OCI-LY3 (cell line): Measurements from ENCODE around the gene SKOR1.

ENCODE experiments used
- H2AFZ ChIP-seq: fragments of 200-600, 300-600 bp; shearing (Covaris generic); 2 replicates; pipeline ENCODE4 v1.6.0; 2014; ENCODE audit warnings: antibody characterized with exemption, low read depth, low read length
- H3K27ac ChIP-seq: fragments of 200-600, 300-600 bp; sonication (generic); 2 replicates; pipeline ENCODE4 v1.5.1; 2014; ENCODE audit warnings: mild to moderate bottlenecking, low read length, moderate library complexity, mixed read lengths
- H3K27me3 ChIP-seq: fragments of 200-600, 300-600 bp; sonication (generic); 2 replicates; pipeline ENCODE4 v1.6.1; 2014; ENCODE audit warnings: low read depth, low read length, mixed read lengths
- H3K36me3 ChIP-seq: fragments of 200-600, 300-600 bp; sonication (generic); replicated peaks from 2 replicates; pipeline ENCODE3; 2014; ENCODE audit warnings: low read depth, low read length, mixed read lengths
- H3K4me1 ChIP-seq: fragments of 300-600, 200-600 bp; sonication (generic); 2 replicates; pipeline ENCODE4 v1.6.1; 2014; ENCODE audit warnings: low read length, mixed read lengths
- H3K4me2 ChIP-seq: fragments of 200-600, 300-600 bp; sonication (generic); 2 replicates; pipeline ENCODE4 v1.6.1; 2014; ENCODE audit warnings: low read length, mixed read lengths
- H3K4me3 ChIP-seq: fragments of 300-600, 200-600 bp; sonication (generic); 2 replicates; pipeline ENCODE4 v1.5.1; 2014; ENCODE audit warnings: antibody characterized with exemption, mild to moderate bottlenecking, low read length, moderate library complexity
- H3K79me2 ChIP-seq: fragments of 300-600, 200-600 bp; shearing (Covaris generic); 2 replicates; pipeline ENCODE4 v1.6.1; 2014; ENCODE audit warnings: mild to moderate bottlenecking, low read length, mixed read lengths
- H3K9ac ChIP-seq: fragments of 300-600, 200-600 bp; shearing (Covaris generic); 2 replicates; pipeline ENCODE4 v1.6.0; 2014; ENCODE audit warnings: mild to moderate bottlenecking, low read length, moderate library complexity
- H3K9me3 ChIP-seq: fragments of 200-600, 300-600 bp; shearing (Covaris generic); 2 replicates; pipeline ENCODE4 v1.6.1; 2014; ENCODE audit warnings: low read length, mixed read lengths; ENCODE audit not compliant: insufficient read depth
- H4K20me1 ChIP-seq: fragments of 200-600, 300-600 bp; sonication (generic); 2 replicates; pipeline ENCODE4 v1.6.1; 2016; ENCODE audit warnings: low read length, mixed read lengths; ENCODE audit not compliant: insufficient read depth
- CTCF ChIP-seq: fragments of 200-600, 300-600 bp; sonication (generic); IDR thresholded peaks from 2 replicates; pipeline ENCODE4 v1.5.1; 2014; ENCODE audit warnings: antibody characterized with exemption, low read length, low read depth
- EZH2phosphoT487 ChIP-seq: fragments of 200-600 bp; shearing (Covaris generic); IDR thresholded peaks from 2 replicates; pipeline ENCODE4 v1.6.1; 2018; ENCODE audit warnings: antibody characterized with exemption, mixed run types, low read depth

Gene SKOR1

GRCh38 chr15:67813104-67813634, 12.1 kb upstream of the SKOR1 start:
- Histone ChIP-seq H3K27ac (no peak overlapping the region), H3K36me3 (no peaks in the 10 kb centered on the region), H3K27me3 (no peaks in the 10 kb centered on the region), H3K4me2 (no peak overlapping the region), H3K4me1 (no peaks in the 10 kb centered on the region), H4K20me1 (no peaks in the 10 kb centered on the region), H3K4me3 (no peak overlapping the region), H3K79me2 (no peaks in the 10 kb centered on the region), H3K9me3 (no peaks in the 10 kb centered on the region), H2AFZ (no peak overlapping the region), H3K9ac (no peak overlapping the region)
- TF ChIP-seq EZH2phosphoT487: no peak
- no peak for TF ChIP-seq CTCF

- no peak overlapping the region for H3K9ac ChIP-seq
- no peak overlapping the region for H2AFZ ChIP-seq
- no peaks in the 10 kb centered on the region for H3K79me2 ChIP-seq
- H4K20me1 ChIP-seq: no peaks in the 10 kb centered on the region
- no peaks in the 10 kb centered on the region for H3K36me3 ChIP-seq
- no peaks in the 10 kb centered on the region for H3K9me3 ChIP-seq
- no peak overlapping the region for H3K27ac ChIP-seq
- H3K27me3 ChIP-seq: no peaks in the 10 kb centered on the region
- no peaks in the 10 kb centered on the region for H3K4me1 ChIP-seq
- no peak overlapping the region for H3K4me2 ChIP-seq
- no peak overlapping the region for H3K4me3 ChIP-seq
- TF ChIP-seq EZH2phosphoT487: no peak
- no peak for TF ChIP-seq CTCF
Observed at GRCh38 chr15:67815036-67815592, 10.2 kb upstream of the SKOR1 start.

GRCh38 chr15:67816668-67817067, 8.6 kb upstream of the SKOR1 start:
- Histone ChIP-seq H3K4me1 (no peaks in the 10 kb centered on the region), H3K27me3 (no peaks in the 10 kb centered on the region), H3K9ac (no peak overlapping the region), H3K4me3 (no peak overlapping the region), H3K79me2 (no peaks in the 10 kb centered on the region), H3K9me3 (no peaks in the 10 kb centered on the region), H3K4me2 (no peak overlapping the region), H3K36me3 (no peaks in the 10 kb centered on the region), H2AFZ (no peak overlapping the region), H3K27ac (no peak overlapping the region), H4K20me1 (no peaks in the 10 kb centered on the region)
- TF ChIP-seq CTCF (no peak), EZH2phosphoT487 (no peak)

GRCh38 chr15:67818464-67818863, 6.8 kb upstream of the SKOR1 start:
- H3K27ac ChIP-seq: no peak overlapping the region
- H3K79me2 ChIP-seq: no peaks in the 10 kb centered on the region
- no peaks in the 10 kb centered on the region for H3K27me3 ChIP-seq
- TF ChIP-seq EZH2phosphoT487: no peak
- TF ChIP-seq CTCF: no peak
- H3K9me3 ChIP-seq: no peaks in the 10 kb centered on the region
- no peaks in the 10 kb centered on the region for H4K20me1 ChIP-seq
- H2AFZ ChIP-seq: no peak overlapping the region
- H3K4me1 ChIP-seq: no peaks in the 10 kb centered on the region
- no peak overlapping the region for H3K4me3 ChIP-seq
- H3K9ac ChIP-seq: no peak overlapping the region
- H3K4me2 ChIP-seq: no peak overlapping the region
- no peaks in the 10 kb centered on the region for H3K36me3 ChIP-seq
